Colon (tissue), 2 donors: ENCODE data around the gene PAQR5.
"Not testable (repeated sequence)": the region's sequence is repeated elsewhere in the genome, so short reads cannot be mapped to it uniquely, and the experiment has no call there.

Experiments used
- FAIRE-seq: peaks from 2 replicates; lab custom pipeline; 2012; peaks lifted over from hg19 to GRCh38; lab: Jason Lieb, UNC
- donor health status: control.
- donor health status: control.

The PAQR5 gene

DNA sequence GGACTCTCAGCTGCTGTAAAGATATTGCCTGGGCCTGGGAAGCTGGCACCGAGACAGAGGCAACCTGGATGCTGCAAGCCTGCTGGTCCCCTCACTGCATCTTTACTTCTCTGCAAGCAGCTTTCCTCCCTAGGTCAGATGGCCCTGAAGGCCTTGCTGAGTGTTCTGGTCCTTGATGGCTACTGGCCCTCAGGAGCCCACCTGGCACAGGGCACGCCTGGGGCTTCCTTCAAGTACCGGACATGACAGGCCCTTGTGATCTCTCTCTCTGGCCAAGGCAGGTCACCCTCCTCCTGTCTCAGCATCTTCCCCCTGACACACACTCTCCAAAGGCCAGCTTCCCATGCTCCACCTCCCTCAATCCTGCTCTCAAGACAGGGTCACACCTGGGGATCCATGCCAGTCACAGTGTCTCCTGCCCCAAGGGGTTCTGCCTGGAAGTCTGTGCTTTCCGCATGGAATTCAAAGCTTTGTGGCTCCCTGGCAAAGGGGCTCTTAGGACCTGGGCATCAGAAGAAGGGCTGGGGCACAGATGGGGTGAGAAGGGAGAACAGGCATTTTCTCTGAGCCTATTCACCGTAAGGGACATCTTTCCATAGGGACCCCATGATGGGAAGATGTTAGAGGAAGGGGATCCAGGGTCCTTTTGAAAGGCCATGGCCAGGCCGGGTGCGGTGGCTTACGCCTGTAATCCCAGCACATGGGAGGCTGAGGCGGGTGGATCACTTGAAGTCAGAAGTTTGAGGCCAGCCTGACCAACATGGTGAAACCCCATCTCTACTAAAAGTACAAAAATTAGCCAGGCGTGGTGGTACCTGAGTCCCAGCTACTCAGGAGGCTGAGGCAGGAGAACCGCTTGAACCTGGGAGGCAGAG is 4.7 kb upstream of the PAQR5 start:
- FAIRE-seq: no peak

DNA sequence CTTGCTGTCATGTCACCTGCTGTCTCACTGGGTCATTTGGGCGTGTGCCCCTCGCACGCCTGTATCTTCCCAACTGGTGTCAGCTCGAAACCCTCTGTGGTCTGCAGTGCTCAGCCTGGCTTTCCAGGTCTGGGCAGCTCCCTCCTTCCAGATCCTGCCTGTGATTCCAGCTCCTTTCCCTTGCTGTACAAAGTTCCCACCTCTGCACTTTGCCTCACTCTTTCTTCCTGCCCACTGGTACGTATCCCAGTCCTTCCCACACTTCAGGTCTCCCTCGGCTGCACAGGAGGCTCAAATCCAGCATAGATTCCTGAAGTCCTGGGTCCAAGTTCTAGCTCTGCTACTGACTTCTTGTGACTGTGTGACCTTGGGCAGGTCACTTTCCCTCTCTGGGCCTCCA is 2.1 kb upstream of the PAQR5 start:
- FAIRE-seq: no peak

- no peak for FAIRE-seq
Measured at GRCh38 chr15:69297642-69298353, 914 bp upstream of the PAQR5 start.

GRCh38 chr15:69298354-69298696 is 387 bp upstream of the PAQR5 start:
- FAIRE-seq: no peak

DNA sequence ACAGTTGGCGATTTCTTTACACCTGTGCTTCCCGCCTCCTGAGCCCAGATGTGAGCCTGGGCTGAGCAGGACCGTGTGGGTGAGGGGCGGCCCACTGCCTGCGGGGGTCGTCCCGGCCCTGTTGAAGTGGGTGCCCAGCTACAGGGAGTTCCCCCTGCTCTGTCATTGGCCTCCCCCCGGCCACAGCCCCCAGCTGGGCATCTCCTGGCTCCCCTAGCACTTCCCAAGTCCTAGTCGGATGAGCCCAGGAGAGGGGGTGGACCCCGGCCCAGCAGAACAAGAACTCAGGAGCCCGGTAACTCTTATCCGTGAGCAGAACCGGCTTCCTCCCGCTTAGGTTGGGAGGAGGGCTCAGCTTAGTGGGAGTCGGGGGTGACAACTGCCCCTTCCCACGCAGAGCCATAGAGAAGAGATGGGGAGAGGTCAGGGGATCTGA is 757 bp downstream of the PAQR5 start:
- FAIRE-seq: no peak

DNA sequence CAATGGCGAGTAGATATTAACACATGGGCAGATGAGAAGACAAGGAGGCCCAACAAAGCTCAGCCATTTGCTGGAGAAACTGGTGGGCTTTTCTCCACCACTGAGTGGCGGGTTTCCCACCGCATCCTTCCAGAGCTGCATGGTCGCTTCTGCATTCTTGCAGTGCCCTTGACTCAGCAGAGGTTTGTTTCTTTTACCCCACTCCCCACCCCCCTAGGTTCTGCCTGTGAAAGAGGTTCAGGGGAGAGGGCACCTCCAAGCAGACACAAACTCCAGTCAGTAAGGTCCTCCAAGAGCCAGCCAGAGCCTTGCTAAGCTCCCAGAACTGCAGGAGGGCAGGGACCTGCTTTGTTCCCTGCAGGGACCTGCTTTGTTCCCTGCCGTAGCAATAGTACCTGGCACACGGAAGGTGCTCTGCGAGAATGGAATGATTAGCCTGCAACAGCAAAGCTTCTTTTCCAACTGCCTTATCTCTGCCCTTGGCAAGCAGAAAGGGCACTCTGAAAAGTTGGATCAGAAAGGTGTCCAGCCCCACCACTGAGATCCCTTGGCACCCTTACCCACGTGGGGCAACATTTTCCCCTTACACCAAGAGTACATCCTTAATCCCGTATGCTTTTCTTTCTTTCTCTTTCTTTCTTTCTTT is 1.4 kb downstream of the PAQR5 start:
- no peak for FAIRE-seq

DNA sequence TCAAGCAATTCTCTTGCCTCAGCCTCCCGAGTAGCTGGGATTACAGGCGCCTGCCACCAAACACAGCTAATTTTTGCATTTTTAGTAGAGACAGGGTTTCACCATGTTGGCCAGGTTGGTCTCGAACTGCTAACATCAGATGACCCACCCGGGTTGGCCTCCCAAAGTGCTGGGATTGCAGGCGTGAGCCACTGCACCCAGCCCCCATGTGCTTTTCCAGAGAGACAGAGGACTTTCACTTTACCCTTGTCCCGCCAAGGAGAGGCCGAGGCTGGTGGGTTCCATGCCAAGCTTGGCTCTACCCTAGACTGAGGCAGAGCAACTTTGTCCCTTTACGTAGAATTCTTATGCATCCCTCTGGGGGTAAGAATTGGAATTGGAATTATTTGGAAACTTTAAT is 2.4 kb downstream of the PAQR5 start:
- FAIRE-seq: not testable (repeated sequence)

DNA sequence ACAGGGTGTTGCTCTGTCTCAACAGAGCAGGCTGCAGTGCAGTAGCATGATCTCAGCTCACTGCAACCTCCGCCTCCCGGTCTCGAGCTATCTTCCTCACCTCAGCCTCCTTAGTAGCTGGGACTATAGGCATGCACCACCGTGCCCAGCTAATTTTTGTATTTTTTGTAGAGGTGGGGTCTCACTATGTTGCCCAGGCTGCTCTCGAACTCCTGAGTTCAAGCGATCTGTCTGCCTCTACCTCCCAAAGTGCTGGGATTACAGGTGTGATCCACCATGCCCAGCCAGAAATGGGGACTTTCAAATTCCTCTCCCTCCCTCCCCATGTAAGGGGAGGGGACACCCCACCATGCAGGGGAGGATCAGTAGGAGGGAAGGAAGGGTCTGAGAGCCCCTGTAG is 3.4 kb downstream of the PAQR5 start:
- not testable (repeated sequence) for FAIRE-seq

DNA sequence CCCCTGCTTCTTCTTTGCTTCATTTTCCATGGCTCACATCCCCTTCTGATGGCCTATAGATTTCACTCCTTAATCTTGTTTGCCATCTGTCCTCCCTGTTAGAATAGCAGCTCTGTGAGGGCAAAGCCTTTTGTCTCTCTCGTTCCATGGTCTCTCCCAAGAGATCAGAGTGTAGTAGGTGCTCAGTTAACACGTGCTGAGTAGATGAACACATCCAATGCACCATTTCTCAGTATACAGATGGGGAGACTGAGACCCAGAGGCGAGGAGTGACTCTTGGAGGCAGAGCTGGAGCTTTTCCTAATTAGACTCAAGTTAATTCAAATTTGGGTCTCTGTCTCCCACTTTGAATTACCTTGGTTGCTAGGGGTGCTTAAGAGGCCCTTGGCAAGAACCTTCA is 4.2 kb downstream of the PAQR5 start:
- no peak for FAIRE-seq

- no peak for FAIRE-seq
Measured at GRCh38 chr15:69303337-69304181, 4.8 kb downstream of the PAQR5 start.

GRCh38 chr15:69304182-69304545 is 5.5 kb downstream of the PAQR5 start:
- no peak for FAIRE-seq

DNA sequence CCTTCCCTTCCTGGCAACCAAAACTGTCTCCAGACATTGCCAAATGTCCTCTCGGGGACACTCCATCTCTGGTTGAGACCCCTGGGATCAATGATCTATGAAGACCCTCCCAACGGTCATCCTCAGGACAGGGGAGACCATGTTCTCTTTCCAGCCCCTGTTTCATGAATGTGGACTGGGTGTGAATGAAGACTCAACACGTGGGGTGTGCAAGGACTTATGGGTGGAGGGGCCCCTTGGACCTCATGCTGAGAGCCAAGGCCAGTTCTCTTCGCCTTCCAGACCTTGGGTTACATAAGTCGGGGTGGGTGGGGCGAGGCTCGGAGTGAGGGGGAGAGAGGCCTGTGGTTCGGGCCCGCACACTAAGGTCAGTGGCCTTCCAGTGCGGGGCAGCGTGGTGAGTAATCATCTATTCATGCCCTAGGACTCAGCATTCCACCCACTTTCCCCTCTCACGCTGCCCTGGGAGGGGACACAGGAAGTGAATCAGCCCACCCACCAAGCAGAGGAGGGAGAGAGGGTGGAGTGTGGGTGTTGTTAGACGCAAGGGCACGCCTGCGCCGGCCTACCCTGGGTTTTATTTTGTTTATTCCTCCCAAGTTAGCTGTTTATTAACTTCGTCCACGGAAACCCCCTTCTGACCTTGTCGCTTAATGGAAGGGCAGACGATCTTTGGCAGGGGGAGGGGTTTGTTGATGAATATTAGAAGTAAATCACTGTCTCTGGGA is 6.7 kb downstream of the PAQR5 start:
- no peak for FAIRE-seq

- FAIRE-seq: no peak
Measured at GRCh38 chr15:69305933-69306568, 7.3 kb downstream of the PAQR5 start.

DNA sequence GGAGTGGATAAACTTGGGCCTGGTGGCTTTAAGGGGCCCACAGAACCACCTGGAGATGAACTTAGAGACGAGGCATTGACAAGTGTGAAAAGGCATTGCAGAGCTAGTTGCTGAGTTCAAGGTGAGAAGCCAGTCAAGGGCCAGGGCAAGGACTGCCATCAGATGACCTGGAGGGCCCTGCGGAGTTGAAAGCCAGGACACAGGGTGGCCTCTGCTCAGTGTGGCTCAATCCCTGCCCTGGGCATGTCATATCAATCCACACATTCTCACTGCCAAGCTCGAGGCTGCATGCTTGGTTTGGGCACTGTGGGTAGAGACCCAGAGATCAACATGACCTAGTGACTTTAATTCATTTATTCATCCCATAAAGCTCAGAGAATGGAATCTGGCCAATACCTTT is 9.2 kb downstream of the PAQR5 start:
- FAIRE-seq: no peak

GRCh38 chr15:69308949-69309348 is 10.2 kb downstream of the PAQR5 start:
- FAIRE-seq: no peak

DNA sequence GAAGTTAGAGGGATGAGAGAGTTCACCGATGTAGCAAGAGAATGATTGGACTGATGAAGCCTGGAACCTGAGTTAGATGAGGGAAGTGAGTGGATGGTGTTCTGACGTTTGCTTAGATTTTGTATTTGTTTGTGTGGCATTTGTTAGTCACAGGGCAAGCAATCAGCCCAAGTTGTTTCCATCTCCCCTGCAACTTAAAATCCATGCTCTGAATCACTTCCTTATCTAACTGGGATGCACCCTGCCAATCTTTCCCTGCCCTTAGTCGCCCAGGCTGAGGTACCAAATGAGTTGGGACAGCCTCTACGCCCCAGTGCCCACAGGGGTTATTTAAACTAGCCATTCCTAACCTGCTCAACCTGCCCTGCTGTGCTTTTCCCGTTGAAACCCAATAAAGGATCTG is 12.6 kb downstream of the PAQR5 start:
- FAIRE-seq: no peak

GRCh38 chr15:69313432-69314000 is 14.8 kb downstream of the PAQR5 start:
- FAIRE-seq: no peak

GRCh38 chr15:69314131-69314530 is 15.4 kb downstream of the PAQR5 start:
- no peak for FAIRE-seq

GRCh38 chr15:69314736-69315135 is 16.0 kb downstream of the PAQR5 start:
- FAIRE-seq: no peak

- FAIRE-seq: no peak
Measured at GRCh38 chr15:69315402-69316110, 16.8 kb downstream of the PAQR5 start.
